ENCODE measurements around the gene BCL3. TPM values are rescaled to one million over a fixed set of nuclear protein-coding genes. Genes with fewer than 3 reads are reported as not detected.

BCL3 gene
- total and polyA plus RNA-seq, 2 of the 13 experiments (the other 11 are each of a cell fraction or from before 2014, with no cell fraction given): 2.3 to 4.0 TPM

DNA sequence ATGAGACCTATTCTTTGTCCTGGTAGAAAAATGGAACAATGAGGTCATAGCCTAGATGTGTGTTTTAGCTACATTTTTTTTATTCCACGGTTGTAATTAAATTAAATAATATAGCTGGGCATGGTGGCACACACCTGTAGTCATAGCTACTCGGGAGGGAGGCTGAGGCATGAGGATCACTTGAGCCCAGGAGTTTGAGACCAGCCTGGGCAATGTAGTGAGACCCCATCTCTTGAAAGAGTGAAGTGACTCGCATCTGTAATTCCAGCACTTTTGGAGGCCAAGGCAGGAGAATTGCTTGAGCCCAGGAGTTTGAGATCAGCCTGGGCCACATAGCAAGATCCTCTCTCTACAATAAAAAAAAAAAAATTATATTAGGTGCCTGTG, 17.4 kb downstream of the BCL3 start (continued):
- TF ChIP-seq CREB1 (IDR thresholded peaks at IDR 0.05): no peak
- TF ChIP-seq CREB1 (CRISPR knock-in tag; IDR thresholded peaks at IDR 0.05): no peak
- no peak for TF ChIP-seq ZNF382 (CRISPR knock-in tag; IDR thresholded peaks at IDR 0.05; ENCODE audit: borderline replicate concordance)
- no peak for TF ChIP-seq TCF12 (IDR thresholded peaks at IDR 0.05)
- TF ChIP-seq TCF12 (CRISPR knock-in tag; IDR thresholded peaks at IDR 0.05): no peak
- TF ChIP-seq ZNF274 (CRISPR knock-in tag; IDR thresholded peaks at IDR 0.05): no peak
- no peak for TF ChIP-seq ZNF790 (CRISPR knock-in tag; IDR thresholded peaks at IDR 0.05; ENCODE audit: borderline replicate concordance)
- TF ChIP-seq, protein P1, sequence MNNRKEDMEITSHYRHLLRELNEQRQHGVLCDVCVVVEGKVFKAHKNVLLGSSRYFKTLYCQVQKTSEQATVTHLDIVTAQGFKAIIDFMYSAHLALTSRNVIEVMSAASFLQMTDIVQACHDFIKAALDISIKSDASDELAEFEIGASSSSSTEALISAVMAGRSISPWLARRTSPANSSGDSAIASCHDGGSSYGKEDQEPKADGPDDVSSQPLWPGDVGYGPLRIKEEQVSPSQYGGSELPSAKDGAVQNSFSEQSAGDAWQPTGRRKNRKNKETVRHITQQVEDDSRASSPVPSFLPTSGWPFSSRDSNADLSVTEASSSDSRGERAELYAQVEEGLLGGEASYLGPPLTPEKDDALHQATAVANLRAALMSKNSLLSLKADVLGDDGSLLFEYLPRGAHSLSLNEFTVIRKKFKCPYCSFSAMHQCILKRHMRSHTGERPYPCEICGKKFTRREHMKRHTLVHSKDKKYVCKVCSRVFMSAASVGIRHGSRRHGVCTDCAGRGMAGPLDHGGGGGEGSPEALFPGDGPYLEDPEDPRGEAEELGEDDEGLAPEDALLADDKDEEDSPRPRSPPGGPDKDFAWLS (CRISPR knock-in tag; IDR thresholded peaks at IDR 0.05; ENCODE audit: borderline replicate concordance): no peak
- TF ChIP-seq, protein P2, sequence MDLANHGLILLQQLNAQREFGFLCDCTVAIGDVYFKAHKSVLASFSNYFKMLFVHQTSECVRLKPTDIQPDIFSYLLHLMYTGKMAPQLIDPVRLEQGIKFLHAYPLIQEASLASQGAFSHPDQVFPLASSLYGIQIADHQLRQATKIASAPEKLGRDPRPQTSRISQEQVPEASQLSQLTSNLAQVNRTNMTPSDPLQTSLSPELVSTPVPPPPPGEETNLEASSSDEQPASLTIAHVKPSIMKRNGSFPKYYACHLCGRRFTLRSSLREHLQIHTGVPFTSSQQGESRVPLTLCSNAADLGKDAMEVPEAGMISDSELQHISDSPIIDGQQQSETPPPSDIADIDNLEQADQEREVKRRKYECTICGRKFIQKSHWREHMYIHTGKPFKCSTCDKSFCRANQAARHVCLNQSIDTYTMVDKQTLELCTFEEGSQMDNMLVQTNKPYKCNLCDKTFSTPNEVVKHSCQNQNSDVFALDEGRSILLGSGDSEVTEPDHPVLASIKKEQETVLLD (CRISPR knock-in tag; IDR thresholded peaks at IDR 0.05; ENCODE audit: low read depth): no peak
- TF ChIP-seq, protein P3, sequence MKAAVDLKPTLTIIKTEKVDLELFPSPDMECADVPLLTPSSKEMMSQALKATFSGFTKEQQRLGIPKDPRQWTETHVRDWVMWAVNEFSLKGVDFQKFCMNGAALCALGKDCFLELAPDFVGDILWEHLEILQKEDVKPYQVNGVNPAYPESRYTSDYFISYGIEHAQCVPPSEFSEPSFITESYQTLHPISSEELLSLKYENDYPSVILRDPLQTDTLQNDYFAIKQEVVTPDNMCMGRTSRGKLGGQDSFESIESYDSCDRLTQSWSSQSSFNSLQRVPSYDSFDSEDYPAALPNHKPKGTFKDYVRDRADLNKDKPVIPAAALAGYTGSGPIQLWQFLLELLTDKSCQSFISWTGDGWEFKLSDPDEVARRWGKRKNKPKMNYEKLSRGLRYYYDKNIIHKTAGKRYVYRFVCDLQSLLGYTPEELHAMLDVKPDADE (CRISPR knock-in tag; IDR thresholded peaks at IDR 0.05): no peak
- TF ChIP-seq KDM2A (CRISPR knock-in tag; IDR thresholded peaks at IDR 0.05; ENCODE audit: borderline replicate concordance, low read depth): no peak
- TF ChIP-seq CCAR2 (optimal IDR thresholded peaks at IDR 0.05; ENCODE audit: low read depth, low read length): no peak
- TF ChIP-seq ZBTB1 (CRISPR knock-in tag; IDR thresholded peaks at IDR 0.05; ENCODE audit: borderline replicate concordance): no peak
- no peak for TF ChIP-seq ZNF468 (CRISPR knock-in tag; IDR thresholded peaks at IDR 0.05)
- no peak for TF ChIP-seq ZFP36 (IDR thresholded peaks at IDR 0.05; ENCODE audit: borderline replicate concordance, low read depth, low read length, partially characterized antibody)
- TF ChIP-seq, protein P4, sequence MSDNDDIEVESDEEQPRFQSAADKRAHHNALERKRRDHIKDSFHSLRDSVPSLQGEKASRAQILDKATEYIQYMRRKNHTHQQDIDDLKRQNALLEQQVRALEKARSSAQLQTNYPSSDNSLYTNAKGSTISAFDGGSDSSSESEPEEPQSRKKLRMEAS (IDR thresholded peaks at IDR 0.05): no peak
- TF ChIP-seq, protein P5, sequence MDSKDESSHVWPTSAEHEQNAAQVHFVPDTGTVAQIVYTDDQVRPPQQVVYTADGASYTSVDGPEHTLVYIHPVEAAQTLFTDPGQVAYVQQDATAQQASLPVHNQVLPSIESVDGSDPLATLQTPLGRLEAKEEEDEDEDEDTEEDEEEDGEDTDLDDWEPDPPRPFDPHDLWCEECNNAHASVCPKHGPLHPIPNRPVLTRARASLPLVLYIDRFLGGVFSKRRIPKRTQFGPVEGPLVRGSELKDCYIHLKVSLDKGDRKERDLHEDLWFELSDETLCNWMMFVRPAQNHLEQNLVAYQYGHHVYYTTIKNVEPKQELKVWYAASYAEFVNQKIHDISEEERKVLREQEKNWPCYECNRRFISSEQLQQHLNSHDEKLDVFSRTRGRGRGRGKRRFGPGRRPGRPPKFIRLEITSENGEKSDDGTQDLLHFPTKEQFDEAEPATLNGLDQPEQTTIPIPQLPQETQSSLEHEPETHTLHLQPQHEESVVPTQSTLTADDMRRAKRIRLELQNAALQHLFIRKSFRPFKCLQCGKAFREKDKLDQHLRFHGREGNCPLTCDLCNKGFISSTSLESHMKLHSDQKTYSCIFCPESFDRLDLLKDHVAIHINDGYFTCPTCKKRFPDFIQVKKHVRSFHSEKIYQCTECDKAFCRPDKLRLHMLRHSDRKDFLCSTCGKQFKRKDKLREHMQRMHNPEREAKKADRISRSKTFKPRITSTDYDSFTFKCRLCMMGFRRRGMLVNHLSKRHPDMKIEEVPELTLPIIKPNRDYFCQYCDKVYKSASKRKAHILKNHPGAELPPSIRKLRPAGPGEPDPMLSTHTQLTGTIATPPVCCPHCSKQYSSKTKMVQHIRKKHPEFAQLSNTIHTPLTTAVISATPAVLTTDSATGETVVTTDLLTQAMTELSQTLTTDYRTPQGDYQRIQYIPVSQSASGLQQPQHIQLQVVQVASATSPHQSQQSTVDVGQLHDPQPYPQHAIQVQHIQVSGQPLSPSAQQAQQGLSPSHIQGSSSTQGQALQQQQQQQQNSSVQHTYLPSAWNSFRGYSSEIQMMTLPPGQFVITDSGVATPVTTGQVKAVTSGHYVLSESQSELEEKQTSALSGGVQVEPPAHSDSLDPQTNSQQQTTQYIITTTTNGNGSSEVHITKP (CRISPR knock-in tag; IDR thresholded peaks at IDR 0.05; ENCODE audit: low read depth): no peak
- no peak for TF ChIP-seq HNRNPUL1 (IDR thresholded peaks at IDR 0.05; ENCODE audit: low read depth, low read length)
- TF ChIP-seq ZNF33A (CRISPR knock-in tag; IDR thresholded peaks at IDR 0.05; ENCODE audit: borderline replicate concordance): no peak
